Osteocyte (in vitro differentiated cells): Measurements from ENCODE around the gene MDP1. TPM values are rescaled to one million over a fixed set of nuclear protein-coding genes. Genes with fewer than 3 reads are reported as not detected.

Experiments
- DNase-seq: peaks from one replicate; pipeline ENCODE4 v3.0.0; 2021; ENCODE audit warnings: mixed read lengths; ENCODE audit not compliant: unreplicated experiment; ENCODE audit errors: extremely low spot score
- H3K27ac Mint-ChIP-seq: one replicate; pipeline ENCODE4 v1.8.0; 2021; ENCODE audit warnings: mild to moderate bottlenecking, mixed read lengths; ENCODE audit not compliant: unreplicated experiment
- H3K27me3 Mint-ChIP-seq: one replicate; pipeline ENCODE4 v1.8.0; 2021; ENCODE audit warnings: mixed read lengths; ENCODE audit not compliant: unreplicated experiment
- H3K36me3 Mint-ChIP-seq: one replicate; pipeline ENCODE4 v1.8.0; 2021; ENCODE audit warnings: mixed read lengths; ENCODE audit not compliant: unreplicated experiment
- H3K4me1 Mint-ChIP-seq: one replicate; pipeline ENCODE4 v1.8.0; 2021; ENCODE audit warnings: mixed read lengths; ENCODE audit not compliant: unreplicated experiment
- H3K4me3 Mint-ChIP-seq: one replicate; pipeline ENCODE4 v1.8.0; 2021; ENCODE audit warnings: mild to moderate bottlenecking, moderate library complexity, mixed read lengths; ENCODE audit not compliant: unreplicated experiment
- H3K9me3 Mint-ChIP-seq: one replicate; pipeline ENCODE4 v1.8.0; 2021; ENCODE audit warnings: mixed read lengths; ENCODE audit not compliant: unreplicated experiment
- CTCF ChIP-seq: fragments of 200-600 bp; sonication (generic); IDR thresholded peaks from 2 replicates; pipeline ENCODE4 v1.5.0; 2021; ENCODE audit warnings: antibody characterized with exemption, mild to moderate bottlenecking, moderate library complexity
- total RNA-seq: library from RNA; stranded (reverse); gene quantifications from 2 replicates; pipeline ENCODE4 v1.2.1, GENCODE V29; 2021

MDP1 gene
- total RNA-seq, 1 donor from 2014 or later: 25.4 TPM

- Mint-ChIP-seq H3K4me1 (peaks cover 37% of the 10 kb centered on the region), H3K27me3 (no peaks in the 10 kb centered on the region), H3K9me3 (no peaks in the 10 kb centered on the region), H3K27ac (peak overlapping the region; percentile 93), H3K36me3 (peaks cover 6% of the 10 kb centered on the region), H3K4me3 (peak overlapping the region; percentile 85)
- no peak for DNase-seq
- TF ChIP-seq CTCF: no peak
Observed at GRCh38 chr14:24216345-24216699, 456 bp upstream of the MDP1 start.

DNA sequence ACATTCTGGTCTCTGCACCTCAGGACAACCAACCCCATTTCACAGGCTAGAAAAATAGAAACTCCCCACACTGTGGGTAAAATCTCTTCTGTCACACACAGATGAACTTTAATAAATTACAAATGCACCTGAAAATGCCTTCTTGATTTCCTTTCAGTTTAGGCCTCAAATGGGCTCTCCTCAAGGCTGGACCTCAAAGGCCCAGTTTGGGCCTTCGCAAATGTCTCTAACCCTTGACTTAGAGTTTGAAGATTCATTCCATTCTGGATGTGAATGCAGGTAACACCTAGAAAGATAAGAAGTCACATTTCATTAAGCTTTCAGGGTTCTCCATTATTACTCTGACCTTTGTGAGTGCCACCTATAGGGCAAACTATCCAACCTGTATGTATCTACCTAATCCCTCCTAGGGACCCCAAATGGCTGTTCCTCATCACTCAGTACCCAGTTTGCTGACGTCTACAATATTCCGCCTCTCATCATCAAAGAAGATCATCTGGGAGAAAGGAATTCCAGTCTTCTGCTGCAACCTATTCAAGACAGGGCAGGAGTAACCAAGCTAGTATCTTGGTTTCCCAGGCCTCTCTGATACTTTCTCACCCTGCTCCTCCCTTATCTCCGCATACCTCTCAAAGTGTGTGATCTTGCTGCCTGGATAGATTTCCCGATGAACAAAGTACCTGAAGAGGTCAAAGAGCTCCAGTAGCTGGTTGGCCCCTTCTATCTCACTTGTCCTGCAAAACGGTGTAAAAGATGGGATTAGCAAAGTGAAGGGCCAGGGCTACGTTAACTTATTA lies 1.8 kb downstream of the MDP1 start:
- Mint-ChIP-seq H3K4me3 (peak overlapping the region; percentile 85), H3K27ac (peak overlapping the region; percentile 99), H3K27me3 (no peaks in the 10 kb centered on the region), H3K36me3 (peaks cover 16% of the 10 kb centered on the region), H3K4me1 (peaks cover 40% of the 10 kb centered on the region), H3K9me3 (no peaks in the 10 kb centered on the region)
- TF ChIP-seq CTCF: no peak
- no peak for DNase-seq

DNA sequence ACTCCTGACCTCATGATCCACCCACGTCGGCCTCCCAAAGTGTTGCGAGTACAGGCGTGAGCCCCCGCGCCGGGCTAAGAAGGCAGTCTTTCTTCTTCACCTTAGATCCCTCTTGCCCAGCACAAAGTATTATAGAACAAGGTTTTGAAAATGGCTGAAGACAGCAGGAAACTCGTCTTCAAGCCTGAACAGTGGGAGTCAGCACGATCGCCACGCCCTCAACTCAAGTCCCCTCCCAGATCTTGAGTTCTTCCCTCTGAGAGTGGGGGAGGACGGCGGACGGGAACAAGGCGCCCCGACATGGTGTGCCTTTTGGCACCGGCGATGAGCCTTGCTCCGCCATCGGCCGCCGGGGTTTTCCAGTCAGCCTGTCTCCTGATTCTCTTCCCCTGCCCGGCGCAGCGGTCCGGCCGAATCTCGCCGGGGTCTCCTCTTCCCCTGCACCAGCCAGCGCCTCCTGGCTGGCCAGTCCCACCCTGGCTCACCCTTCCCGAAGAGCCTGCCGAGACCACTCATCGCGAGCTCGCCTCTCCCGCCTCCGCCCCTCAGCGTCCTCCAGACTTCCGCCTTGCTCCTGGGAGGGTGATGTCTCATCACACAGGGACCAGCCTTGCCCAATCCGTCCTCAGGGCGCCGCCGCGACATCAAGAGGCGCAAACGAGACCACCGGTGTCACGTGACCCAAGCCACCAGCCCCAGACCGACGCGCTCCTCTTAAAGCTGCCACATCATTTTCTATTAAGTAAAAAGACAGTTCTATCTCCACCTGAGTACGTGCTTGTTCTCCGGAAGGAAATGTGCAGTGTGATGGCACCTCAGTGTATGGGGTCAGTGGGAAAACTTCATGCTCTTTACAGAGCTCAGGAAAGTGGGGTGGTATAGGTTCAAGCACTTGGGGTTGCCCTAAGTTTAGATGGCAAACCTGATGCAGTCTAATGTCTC lies 2.7 kb downstream of the MDP1 start, which contains the start of gene CHMP4A:
Gene CHMP4A (minus strand): TSS at position 565 of the 942 bp plus-strand sequence. CDS start 49 bp downstream, at position 516.
- TF ChIP-seq CTCF: peak; percentile 45
- DNase-seq: peak; percentile 99
- Mint-ChIP-seq H3K4me3 (peak within 1 kb of the TSS; percentile 85), H3K27me3 (no peaks in the 10 kb centered on the region), H3K4me1 (peaks cover 40% of the 10 kb centered on the region), H3K9me3 (no peaks in the 10 kb centered on the region), H3K36me3 (peaks cover 20% of the 10 kb centered on the region), H3K27ac (peak within 1 kb of the TSS; percentile 99)

DNA sequence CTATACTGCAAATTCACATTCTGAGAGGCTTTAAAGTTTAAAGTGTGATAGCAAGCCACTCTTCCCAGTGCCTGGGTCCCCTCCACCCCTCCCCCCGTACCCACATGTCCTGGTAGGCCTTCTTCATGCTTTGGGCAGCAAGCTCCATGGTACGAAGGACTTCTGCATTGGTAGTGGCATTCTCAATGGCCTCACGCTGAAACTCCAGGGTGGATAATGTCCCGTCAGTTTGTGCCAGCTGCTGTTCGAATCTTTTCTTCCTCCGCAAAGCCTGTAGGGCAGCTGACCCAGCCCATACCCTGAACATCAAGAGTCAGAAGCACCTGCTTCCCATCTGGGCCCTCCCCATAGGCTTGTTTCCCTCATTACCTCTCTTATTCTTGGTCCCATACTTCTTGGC lies 4.6 kb downstream of the MDP1 start:
- H3K27me3 Mint-ChIP-seq: no peaks in the 10 kb centered on the region
- TF ChIP-seq CTCF: no peak
- peak overlapping the region; percentile 85 for H3K4me3 Mint-ChIP-seq
- H3K27ac Mint-ChIP-seq: no peak overlapping the region
- no peak for DNase-seq
- no peaks in the 10 kb centered on the region for H3K9me3 Mint-ChIP-seq
- peaks cover 39% of the 10 kb centered on the region for H3K4me1 Mint-ChIP-seq
- peaks cover 34% of the 10 kb centered on the region for H3K36me3 Mint-ChIP-seq

GRCh38 chr14:24207625-24208024 lies 8.2 kb downstream of the MDP1 start:
- TF ChIP-seq CTCF: no peak
- H3K4me1 Mint-ChIP-seq: peaks cover 11% of the 10 kb centered on the region
- no peak for DNase-seq
- no peaks in the 10 kb centered on the region for H3K27me3 Mint-ChIP-seq
- H3K27ac Mint-ChIP-seq: no peak overlapping the region
- no peak overlapping the region for H3K4me3 Mint-ChIP-seq
- peaks cover 4% of the 10 kb centered on the region for H3K9me3 Mint-ChIP-seq
- H3K36me3 Mint-ChIP-seq: peaks cover 45% of the 10 kb centered on the region
